GM19463 (cell line): ENCODE measurements around the gene SUSD6.
"Not testable (repeated sequence)": the region's sequence is repeated elsewhere in the genome, so short reads cannot be mapped to it uniquely, and the experiment has no call there.

Experiments
- ATAC-seq: cut with Tn5 transposase; IDR thresholded peaks from one replicate; pipeline ENCODE4 v1.9.1; 2021; ENCODE audit warnings: mild to moderate bottlenecking, moderate library complexity; ENCODE audit not compliant: unreplicated experiment

SUSD6 gene

DNA sequence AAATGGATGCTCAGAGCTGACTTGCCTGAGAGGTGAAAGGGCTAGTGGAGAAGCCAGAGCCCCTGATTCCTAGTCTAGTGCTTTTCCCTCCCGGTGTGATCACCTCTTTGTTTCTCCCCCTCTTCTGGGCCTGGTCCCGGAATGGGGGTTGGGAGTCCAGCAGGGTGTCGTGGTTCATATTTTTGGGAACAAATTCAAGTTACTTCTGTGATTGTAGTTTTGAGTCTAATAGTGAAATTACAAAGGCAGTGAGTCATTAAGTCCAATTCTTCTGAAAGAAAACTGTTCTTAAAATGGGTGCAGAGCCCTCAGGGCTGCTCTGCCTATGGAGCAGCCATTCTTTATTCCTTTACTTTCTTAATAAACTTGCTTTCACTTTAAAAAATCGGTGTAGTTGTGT, 7.6 kb downstream of the SUSD6 start:
- no peak for ATAC-seq

DNA sequence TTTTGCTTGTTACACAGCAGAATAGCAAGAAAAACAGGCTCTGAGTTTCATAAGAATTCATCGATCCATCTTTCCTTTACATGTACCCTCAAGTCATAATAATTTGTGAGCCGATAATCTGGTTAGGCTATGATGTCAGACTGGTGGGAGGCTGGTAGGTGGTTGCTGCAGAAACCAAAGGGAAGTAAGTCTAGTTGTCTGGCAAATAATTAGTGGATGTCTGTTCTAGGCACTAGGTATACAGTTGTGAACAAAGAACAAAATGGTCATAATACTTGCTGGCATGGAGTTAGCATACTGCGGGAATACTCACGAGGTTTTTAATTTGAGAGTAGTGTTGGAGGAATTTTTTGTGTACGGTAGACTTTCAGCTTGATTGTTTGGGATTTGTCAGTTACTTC, 8.8 kb downstream of the SUSD6 start:
- no peak for ATAC-seq

DNA sequence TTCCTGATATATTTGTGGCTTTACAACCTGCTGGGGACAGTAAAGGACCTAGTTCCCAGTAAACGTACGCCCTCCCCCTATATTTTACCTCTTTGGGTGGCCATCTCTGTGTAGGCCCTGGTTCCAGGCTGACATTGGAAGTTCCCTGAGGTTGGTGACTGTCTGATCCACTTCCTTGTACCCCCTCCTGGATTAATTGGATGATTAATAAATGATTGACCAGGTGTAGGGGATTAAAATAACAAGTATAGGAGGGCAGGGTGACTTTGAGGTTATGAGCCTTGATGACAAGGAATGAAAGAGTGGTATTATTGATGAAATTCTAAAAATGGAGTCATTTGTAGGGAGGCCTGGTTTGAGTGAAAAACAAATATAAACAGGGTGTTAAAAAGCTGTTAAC, 9.6 kb downstream of the SUSD6 start:
- ATAC-seq, result no peak

DNA sequence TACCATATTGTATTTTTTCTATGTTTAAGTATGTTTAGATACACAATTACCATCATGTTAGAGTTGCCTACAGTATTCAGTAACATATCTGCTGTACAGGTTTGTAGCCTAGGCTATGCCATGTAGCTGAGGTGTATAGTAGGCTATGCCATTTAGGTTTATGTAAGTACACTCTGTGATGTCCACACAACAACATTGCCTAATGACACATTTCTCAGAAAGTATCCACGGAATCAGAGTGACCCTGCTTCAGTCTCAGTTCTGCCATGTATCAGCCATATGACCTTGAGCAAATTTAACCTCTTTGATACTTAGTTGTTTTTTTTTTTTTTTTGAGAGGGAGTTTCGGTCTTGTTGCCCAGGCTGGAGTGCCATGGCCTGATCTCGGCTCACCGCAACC, 12.7 kb downstream of the SUSD6 start:
- ATAC-seq, result no peak

DNA sequence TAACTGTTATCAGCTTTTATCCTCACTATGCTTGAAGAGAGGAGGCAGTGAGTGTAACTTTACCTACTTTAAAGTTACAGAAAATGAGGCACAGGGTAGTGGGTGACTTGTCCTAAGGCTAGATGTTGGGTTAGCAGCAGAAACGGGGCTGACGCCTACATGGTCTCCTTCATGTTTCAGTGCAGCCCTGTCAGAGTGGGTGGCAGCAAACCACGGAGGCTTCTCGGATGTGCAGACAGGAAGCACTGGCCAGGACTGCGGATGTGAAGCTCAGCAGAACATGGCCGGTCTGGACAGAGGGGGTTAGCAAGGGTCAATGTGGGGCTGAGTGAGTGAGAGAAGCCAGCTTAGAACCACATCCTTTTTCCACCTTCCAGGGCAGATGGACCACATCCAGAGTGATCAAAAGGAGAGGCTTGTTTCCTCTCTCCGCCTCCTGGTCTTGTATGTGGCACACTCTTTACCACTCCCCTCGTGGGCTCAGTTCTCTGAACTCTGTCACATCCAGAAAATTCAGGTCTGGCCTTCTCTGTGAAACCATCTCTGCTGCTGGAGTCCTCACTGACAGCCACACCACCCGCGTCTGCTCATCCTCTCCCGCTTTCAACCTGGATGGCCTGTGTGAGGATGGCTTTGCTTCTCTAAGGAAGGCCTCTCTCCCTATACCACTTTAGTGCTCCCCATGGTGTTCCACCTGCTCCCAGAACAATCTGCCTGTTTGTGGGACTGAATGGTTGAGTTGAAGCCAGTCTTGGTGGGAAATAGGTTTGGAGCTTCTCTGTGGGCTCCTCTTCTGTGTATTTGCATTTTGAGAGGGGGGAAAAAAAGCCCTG, 14.1 kb downstream of the SUSD6 start:
- peak; percentile 82 for ATAC-seq

DNA sequence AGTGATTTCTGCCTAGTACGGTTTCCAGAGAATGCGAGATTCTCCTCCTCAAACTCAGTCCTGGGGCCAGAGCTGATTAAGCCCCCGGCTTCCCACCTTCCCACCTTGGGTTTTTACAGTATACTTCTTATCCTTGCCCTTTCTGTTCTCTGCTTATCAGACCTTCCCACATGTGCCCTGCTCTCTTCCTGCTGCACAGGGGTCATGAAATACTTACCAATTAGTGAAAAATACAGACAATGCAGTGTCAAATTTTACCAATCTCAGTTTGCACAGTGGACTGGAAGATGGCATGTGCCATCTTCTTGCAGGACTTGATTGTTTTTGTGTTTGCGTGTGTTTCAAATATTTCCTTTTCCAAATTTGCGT, 14.7 kb downstream of the SUSD6 start:
- ATAC-seq, result no peak

DNA sequence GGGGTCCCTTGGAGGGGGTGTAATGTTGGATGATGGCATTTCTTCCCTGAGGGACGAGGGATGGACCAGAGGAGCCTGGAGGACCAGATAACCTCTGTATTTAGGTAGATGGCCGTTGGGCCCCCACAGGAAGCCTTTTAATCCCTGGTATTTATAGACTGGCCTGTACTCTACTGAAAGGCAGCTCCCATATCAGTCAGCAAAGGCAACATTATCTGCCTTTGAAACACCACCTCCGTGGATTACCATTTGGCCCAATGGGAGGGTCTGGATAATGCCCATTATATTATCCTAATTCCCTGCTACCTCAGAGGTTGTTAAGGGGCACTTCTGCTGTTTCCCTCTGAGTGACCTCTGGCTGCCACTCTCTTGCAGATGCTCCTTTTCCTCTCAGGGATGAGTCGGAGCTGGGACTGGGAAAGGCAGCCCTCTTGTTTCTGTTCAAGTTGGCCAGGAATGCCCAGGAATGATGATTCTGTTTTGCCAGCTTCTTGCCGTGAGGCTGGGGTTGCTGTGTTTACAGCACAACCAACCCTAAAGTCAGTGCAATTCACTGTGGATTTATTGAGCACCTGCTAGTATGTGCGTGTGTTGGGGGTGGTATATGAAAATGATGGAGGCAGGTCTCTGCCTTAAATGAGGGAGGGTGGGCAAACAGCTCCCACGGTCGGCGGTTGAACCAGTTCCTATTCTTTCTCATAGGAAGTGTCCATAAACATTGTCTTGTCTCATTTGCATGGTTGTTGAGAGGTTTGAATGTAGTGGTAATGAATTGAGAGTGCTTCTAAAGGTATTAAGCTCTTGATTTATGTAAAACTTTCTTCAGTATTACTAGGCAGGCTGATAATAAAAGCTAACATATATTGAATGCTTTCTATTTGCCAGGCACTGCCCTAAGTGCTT, 18.1 kb downstream of the SUSD6 start:
- ATAC-seq, result peak; percentile 33

DNA sequence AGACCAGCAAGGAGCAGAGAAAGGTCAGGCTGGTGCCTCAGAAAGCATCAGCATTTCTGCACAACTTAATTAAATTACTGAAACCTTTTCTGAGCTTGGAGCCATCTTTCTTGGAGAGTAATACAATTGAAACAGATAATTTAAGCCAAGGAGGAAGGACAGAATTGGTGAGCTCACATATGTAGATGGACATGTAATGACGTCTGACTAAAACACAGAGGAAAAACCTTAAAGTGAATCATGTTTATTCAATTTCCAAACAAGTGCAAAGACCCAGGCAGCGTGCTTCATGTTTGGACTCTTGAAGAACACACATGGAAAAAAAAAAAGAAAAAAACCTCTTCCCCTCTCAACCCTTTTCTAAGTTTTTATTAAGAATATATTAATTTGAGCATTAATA, 19.0 kb downstream of the SUSD6 start:
- ATAC-seq, result no peak

DNA sequence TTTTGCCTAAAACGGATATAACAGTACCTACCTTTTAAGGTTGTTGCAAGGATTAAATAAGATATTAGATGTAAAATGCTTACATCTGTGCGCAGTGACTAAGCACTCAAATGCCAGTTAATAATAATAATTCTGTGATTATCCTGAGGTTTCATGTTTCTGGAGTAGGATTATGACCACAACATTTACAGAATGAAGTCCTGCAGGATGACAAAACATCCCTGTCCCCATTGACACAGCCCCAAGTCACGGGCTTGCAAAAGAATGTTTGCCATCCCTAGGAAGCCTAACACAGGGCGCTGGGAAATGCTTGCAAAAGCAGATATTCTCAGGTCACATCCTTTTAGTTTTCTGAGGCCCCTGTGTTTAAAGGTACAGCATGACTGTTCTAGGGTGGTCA, 20.1 kb downstream of the SUSD6 start:
- no peak for ATAC-seq

DNA sequence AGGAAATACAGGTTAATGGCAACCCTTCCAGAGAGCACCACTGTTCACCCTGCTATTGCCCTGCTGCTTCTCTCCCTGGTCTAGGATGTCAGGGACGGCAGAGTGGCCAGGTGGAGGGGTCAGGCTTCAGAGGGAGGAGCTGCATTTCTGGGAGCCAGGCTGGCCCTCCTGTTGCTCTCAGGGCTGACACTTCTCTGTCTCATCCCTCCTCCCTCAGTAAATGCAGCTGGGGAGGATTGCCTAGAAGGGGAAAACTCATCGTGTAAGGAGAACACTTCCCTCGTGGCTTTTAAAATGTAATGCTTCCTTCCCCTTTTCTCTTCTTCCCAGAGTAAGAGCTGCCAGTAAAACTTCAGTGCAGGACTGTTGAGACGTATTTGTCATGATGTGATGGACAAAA, 20.8 kb downstream of the SUSD6 start:
- no peak for ATAC-seq

DNA sequence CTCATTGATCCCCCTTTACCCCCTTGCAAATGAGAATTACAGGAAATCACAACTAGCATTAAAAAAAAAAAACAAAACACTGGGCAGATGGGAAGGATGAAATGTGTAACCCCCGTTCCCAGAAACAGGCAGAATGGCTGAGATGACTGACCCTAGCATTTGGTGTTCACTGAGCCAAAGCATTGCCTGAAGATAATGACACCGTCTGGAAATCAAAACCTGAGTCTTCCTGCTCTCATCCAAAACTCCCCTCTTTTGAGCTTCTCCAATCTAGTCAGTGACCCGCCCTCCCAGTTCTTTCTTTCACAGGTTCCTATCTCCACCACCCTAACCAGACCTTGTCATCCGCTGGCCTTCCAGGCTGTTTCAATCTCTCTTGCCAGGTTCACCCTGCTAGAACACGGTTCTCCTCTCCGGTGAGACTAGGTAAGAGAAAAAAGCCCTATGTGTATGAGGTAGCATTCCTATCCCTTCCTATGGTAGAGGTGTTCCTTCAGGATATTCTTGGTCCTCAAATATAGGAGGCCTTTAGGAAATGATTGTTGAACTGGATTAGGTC, 21.3 kb downstream of the SUSD6 start:
- ATAC-seq, result no peak

DNA sequence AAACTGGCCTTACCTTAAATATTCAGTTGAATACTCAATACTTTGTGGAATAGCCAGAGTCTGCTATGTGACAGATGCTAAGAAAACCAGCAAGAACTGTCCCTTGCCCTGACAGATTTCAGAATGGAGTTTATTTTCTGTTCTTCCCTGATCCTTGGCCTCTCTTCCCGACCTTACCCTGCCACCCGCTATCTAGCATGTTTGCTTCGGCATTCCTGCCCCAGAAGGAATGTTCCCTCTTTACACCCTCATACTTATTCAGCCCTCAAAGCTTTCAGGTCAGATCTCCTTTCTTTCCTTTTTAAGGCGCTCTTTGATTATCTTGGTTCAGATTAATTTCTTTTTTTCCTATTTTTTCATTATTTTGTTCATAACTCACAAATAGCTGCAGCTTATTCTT, 21.8 kb downstream of the SUSD6 start:
- no peak for ATAC-seq

DNA sequence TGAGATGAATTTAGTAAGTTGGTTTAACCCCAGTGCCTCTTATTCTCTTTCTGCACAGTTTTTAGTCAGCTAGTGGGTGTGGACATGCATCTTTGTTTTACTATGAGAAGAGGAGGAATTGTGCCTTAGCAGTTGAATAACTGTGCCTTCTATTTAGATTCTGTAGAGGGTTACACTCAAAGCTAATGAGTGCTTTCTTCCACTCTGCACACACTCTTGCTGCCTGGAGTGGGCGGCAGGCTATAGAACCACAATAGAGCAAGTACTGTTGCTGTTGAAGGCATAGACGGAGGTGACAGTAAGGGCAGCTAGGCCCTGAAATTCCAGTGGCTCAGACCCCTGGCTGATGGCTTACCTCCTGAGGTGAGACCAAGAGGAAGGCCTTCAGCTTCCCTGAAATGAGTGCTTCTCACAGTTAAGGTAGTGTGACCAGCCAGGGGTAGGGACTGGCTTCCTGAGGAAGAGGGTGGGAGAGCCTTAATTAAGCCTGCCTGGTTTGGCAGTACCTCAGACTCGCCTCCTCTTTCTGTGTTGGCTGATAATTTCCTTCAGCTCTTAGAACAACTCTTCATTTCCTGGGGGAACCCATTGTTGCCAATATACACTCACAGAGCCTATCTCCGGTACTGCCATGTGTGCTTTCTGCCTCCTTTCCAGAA, 24.7 kb downstream of the SUSD6 start:
- peak; percentile 61 for ATAC-seq

DNA sequence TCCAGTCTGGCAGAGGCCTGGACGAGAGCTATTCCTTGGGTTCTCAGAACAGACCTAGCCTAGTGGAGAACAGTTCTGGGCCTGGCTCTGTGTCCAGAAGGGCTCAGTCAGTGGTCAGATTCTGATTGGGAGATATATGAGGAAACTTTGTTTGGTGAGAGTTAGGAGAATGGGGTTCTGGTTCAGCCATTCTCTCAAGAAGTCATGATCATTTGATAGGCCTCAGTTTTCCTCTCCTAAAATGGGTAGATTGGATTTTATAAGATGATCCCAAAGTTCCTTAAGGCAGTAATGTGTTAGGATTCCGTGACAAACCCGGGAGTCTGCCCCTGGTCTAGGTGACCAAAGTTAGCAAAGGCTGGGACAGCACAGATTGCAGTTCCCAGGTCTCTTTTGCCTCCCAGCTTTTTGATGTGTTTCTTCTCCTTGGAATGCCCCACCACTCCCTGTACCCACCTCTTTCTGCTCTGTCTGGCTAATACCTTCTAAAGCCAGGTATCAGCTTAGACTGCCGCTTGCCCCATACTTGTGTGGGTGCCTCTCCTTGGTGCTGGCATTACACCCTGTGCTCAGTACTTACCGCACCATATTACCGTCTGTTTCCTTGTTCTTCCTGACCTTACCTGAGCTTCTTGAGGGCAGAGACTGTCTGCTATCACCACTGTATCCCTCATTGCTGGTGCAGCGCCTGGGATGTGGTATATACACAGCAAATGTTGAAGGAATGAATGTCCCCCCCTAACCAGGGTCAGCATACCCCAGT, 25.5 kb downstream of the SUSD6 start:
- no peak for ATAC-seq

DNA sequence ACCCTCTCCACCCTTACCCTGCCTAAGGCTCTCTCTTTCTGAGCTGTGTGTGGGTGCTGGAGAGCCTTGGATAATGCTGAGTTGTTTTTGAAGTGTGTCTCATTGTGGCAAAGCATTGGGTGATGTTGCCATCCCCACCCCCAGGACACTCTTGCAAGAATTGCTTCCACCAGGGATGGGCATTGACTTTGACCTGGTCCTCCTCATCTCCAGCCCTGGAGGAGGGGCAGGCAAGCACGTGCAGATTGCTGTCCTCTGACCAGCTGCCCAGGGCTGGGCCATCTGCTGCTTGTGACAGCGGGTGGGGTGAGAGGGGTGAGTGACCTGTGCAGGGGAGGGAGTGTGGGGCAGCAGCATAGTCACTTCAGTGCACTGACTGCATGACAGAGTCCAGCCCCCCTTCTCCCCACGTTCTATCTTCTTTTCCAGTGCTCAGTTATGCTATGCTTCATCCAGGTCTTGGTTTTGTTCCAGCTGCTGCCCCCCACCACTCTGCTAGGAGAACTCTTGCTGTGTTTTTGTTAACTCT, 26.2 kb downstream of the SUSD6 start:
- no peak for ATAC-seq

DNA sequence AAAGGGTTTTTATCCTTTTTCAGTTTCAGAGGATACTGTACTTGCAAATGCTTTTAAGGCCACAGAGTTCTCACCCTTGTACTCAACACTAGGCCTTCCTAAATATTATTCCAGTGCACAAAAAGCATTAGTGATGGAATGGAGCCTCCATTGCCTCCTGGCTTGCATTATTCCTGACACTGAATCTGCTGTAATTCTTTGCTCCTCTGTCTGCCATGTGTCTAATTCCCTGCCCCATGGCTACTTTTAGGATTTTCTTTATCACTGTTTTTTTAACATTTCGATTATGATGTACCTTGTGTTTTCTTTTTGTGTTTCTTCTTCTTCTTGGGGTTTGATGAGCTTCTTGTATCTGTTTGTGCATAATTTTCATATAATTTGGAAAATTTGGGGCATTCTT, 29.5 kb downstream of the SUSD6 start:
- ATAC-seq, result no peak

DNA sequence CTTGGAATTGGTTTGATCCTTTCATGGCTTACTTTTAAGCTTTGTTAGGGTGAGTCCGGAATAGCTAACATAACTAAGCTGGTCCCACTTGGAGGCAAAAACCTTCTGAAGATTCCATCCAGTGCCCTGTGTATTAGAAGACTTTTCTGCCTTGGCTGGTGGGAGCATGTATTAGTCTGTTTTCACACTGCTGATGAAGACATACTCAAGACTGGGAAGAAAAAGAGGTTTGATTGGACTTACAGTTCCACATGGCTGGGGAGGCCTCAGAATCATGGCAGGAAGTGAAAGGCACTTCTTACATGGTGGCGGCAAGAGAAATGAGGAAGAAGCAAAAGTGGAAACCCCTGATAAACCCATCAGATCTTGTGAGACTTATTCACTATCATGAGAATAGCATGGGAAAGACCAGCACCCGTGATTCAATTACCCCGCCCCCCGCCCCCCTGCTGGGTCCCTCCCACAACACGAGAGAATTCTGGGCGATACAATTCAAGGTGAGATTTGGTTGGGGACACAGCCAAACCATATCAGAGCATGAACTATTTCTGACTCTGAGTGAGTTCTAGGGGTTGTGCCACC, 30.9 kb downstream of the SUSD6 start:
- ATAC-seq, result not testable (repeated sequence)

DNA sequence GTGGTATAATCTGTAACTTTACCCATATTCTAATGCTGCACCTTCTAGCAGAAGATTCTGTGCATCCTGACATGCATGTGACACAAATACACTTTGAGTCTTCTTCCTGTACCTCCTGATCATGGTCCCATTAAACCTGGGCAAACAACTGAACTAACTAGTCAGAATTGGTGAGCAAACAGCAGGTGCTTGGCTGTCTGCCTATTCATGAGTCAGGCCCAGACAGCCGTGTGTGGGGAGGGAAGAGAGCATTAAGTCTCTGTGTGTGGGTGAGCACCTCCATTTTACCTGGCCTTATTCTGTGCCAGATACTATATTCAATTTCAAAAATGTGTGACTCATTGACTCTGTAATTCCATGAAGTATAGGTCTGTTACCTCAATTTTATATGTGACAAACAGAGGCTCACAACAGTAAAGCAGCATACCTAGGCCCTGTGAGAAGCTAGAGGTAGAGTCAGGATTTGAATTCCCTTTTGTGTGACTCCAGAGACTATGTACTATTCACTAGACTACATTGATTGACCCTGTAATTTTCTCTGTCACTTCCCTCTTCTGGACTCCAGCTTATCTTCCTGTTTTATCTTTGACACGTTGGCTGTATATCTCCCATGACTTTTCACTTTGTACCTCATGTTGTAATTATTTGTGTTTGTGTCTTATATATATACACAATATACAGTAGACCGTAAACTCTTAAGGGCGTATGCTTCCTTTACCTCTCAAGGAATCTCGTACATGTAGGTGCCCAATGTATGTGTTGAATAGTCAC, 32.2 kb downstream of the SUSD6 start:
- ATAC-seq, result no peak

DNA sequence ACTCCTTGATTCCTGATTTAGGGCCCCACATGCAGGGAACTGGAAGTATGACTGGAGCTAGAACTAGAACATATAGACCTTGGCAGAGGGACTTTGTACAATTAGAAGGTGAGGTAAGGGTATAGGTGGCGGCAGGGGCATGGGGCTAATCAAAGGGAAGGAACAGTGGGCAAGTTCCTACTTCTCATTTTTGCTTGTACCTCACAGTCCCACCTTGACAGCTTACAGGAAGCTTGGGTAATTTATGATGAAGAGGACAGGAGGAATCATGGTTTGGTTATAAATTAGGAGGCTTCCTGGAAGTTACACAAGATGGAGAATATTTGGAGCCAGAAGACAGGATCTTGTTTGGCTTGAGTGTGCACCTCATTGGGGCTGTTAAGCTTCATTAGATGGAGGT, 33.4 kb downstream of the SUSD6 start:
- no peak for ATAC-seq
